Stomach (tissue), 4 donors: ENCODE measurements around the gene TMEM217.

ENCODE experiments used
- EP300 ChIP-seq: sonication (generic); formaldehyde crosslinking; IDR thresholded peaks from one replicate; pipeline ENCODE4 v1.6.1; 2017; ENCODE audit warnings: antibody characterized with exemption
- POLR2A ChIP-seq, 4 donors: fragments of 450-650 bp; IDR thresholded peaks; one replicate each; pipeline ENCODE4 v1.6.1; 2016; ENCODE audit warnings: antibody characterized with exemption in 4 of 4, control low read depth in 2 of 4, mild to moderate bottlenecking in 1 of 4, moderate library complexity in 1 of 4

GRCh38 chr6:37293426-37293825, 35.5 kb upstream of the TMEM217 start:
- no peak for TF ChIP-seq POLR2A (IDR thresholded peaks at IDR 0.05)
- no peak for TF ChIP-seq EP300
